GM10266 (cell line): ENCODE measurements around the gene SUB1.
A peak's percentile ranks its signal among the peaks of the same experiment; 100 is the strongest.
"Not testable (repeated sequence)": the region's sequence is repeated elsewhere in the genome, so short reads cannot be mapped to it uniquely, and the experiment has no call there.

Experiments
- DNase-seq: peaks from one replicate; pipeline ENCODE4 v3.0.0; 2012; ENCODE audit errors: extremely low spot score
- TF ChIP-seq, protein P1 (sequence below): IDR thresholded peaks from 2 replicates; pipeline ENCODE4 v1.5.1; 2012; ENCODE audit warnings: mild to moderate bottlenecking, low read depth; ENCODE audit not compliant: control insufficient read depth, insufficient read depth; ENCODE audit errors: missing control alignments

SUB1 gene

GRCh38 chr5:32585446-32586275 lies at the start of gene SUB1:
SUB1 (plus strand) TSS chr5:32585557; CDS start chr5:32588513, 2,956 bp downstream.
- TF ChIP-seq, protein P1, sequence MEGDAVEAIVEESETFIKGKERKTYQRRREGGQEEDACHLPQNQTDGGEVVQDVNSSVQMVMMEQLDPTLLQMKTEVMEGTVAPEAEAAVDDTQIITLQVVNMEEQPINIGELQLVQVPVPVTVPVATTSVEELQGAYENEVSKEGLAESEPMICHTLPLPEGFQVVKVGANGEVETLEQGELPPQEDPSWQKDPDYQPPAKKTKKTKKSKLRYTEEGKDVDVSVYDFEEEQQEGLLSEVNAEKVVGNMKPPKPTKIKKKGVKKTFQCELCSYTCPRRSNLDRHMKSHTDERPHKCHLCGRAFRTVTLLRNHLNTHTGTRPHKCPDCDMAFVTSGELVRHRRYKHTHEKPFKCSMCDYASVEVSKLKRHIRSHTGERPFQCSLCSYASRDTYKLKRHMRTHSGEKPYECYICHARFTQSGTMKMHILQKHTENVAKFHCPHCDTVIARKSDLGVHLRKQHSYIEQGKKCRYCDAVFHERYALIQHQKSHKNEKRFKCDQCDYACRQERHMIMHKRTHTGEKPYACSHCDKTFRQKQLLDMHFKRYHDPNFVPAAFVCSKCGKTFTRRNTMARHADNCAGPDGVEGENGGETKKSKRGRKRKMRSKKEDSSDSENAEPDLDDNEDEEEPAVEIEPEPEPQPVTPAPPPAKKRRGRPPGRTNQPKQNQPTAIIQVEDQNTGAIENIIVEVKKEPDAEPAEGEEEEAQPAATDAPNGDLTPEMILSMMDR = no peak
- DNase-seq = peak; percentile 87

- DNase-seq = no peak
- TF ChIP-seq, protein P1 = no peak
These were observed 49.1 kb upstream of the SUB1 start for GRCh38 chr5:32536246-32536645.

- DNase-seq = not testable (repeated sequence)
These were observed 47.8 kb upstream of the SUB1 start for GRCh38 chr5:32537437-32538029.

DNA sequence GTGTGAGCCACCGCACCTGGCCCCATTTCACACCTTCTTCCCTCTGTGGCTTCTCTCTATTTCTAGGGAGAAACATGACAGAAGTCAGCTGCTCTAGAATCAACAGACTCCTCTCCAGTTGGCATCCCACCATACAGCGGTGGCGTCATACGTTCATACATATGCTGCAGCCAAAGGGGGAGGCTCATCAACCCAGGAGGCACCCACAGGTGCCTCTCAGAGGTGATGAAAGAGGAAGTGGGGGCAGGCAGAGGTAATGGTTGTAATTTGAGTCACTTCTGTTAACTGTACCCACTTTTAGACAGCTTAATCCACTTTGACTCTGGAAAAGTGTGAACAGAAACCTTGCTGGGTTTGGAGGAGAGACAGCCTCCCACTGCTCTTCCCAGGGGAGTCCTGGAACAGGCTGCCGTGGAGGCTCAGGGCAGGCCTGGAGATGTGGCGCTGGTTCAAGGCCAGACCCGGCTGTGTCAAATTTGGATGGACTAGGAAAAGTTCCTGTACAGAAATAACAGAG lies 47.3 kb upstream of the SUB1 start:
- peak; percentile 49 for DNase-seq
- TF ChIP-seq, protein P1 = no peak

- DNase-seq = no peak
These were observed 45.1 kb upstream of the SUB1 start for GRCh38 chr5:32539981-32540845.

GRCh38 chr5:32541241-32541640 lies 44.1 kb upstream of the SUB1 start:
- DNase-seq = no peak
- TF ChIP-seq, protein P1 = no peak

More at GRCh38 chr5:32539981-32540845, 45.1 kb upstream of the SUB1 start:
- TF ChIP-seq, protein P1 = no peak

- peak; percentile 40 for DNase-seq
- TF ChIP-seq, protein P1 = no peak
These were observed 42.9 kb upstream of the SUB1 start for GRCh38 chr5:32542216-32543059.
